ENCODE measurements around the gene SF3B2.

- TF ChIP-seq CTCF (conservative IDR thresholded peaks at IDR 0.05; ENCODE audit: low read depth, low read length) (no peak), EZH2 (IDR thresholded peaks at IDR 0.05; ENCODE audit: borderline replicate concordance, low read depth, low read length, poor library complexity, severe bottlenecking) (no peak)
These were observed 11.7 kb downstream of the SF3B2 start for GRCh38 chr11:66063900-66064299.
